ENCODE data around the gene GBP3. TPM values are rescaled to one million over a fixed set of nuclear protein-coding genes. Genes with fewer than 3 reads are reported as not detected.
"Not testable (repeated sequence)": the region's sequence is repeated elsewhere in the genome, so short reads cannot be mapped to it uniquely, and the experiment has no call there.

Gene GBP3
- polyA plus RNA-seq, 1 experiment, result 81.0 TPM

DNA sequence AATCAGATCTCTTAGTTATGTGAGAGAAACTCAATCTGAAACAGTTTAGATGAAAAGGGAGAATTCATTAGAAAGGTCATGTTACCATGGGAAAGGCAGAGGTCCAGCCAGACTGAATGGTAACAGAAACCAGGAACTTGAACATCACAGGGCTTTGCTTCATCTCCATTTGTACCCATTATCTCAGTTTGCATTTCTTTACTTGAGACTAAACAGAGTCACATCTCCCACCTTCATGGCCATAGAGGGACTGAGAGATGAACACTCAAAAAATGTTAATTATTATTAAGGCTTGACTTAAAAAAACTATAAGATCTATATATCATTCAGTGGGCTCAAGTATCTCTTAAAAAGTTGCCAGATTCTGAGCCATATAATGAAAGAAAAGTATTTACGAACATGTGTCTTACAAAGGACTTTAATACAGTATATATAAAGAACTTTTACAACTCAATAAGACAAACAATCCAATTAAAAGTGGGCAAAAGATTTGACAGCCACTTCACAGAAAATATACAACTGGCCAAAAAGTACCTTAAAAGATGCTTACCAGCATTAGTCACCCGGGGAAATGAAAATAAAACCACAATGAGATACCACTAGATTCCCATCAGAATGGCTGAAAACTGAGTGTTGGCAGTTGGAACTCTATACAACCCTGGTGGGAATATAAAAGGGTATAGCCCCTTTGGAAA lies 43.5 kb downstream of the GBP3 start:
- TF ChIP-seq, protein P1, sequence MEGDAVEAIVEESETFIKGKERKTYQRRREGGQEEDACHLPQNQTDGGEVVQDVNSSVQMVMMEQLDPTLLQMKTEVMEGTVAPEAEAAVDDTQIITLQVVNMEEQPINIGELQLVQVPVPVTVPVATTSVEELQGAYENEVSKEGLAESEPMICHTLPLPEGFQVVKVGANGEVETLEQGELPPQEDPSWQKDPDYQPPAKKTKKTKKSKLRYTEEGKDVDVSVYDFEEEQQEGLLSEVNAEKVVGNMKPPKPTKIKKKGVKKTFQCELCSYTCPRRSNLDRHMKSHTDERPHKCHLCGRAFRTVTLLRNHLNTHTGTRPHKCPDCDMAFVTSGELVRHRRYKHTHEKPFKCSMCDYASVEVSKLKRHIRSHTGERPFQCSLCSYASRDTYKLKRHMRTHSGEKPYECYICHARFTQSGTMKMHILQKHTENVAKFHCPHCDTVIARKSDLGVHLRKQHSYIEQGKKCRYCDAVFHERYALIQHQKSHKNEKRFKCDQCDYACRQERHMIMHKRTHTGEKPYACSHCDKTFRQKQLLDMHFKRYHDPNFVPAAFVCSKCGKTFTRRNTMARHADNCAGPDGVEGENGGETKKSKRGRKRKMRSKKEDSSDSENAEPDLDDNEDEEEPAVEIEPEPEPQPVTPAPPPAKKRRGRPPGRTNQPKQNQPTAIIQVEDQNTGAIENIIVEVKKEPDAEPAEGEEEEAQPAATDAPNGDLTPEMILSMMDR (IDR thresholded peaks at IDR 0.05; ENCODE audit: insufficient read depth, low read depth, low read length), result no peak
- DNase-seq (ENCODE audit: low read depth), result no peak
- POLR2A ChIA-PET, result no interaction called here
- Histone ChIP-seq H3K36me3 (ENCODE audit: control insufficient read depth, insufficient read depth, low read length) (no peaks in the 10 kb centered on the region), H3K4me3 (ENCODE audit: low read depth, low read length) (no peak overlapping the region), H3K27me3 (ENCODE audit: control insufficient read depth, insufficient read depth, low read length) (no peaks in the 10 kb centered on the region)
- CTCF ChIA-PET, result interaction anchor here (0.6 kb wide), 1 partner anchor 72 kb away, joined by 3 read pairs; no protein-coding TSS in a partner anchor

DNA sequence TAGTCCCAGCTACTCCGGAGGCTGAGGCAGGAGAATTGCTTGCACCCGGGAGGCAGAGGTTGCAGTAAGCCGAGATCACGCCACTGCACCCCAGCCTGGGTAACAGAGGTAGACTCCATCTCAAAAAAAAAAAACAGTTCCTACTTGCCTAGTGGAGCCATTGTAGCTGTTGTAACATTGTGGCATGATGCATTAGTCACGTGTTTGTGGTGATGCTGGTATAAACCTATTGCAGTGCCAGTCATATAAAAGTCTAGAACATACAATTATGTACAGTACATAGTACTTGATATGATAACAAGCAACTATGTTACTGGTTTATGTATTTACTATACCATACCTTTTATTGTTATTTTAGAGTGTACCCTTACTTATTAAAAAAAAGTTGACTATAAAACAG lies 46.4 kb downstream of the GBP3 start:
- Histone ChIP-seq H3K27me3 (ENCODE audit: control insufficient read depth, insufficient read depth, low read length) (no peaks in the 10 kb centered on the region), H3K36me3 (ENCODE audit: control insufficient read depth, insufficient read depth, low read length) (no peaks in the 10 kb centered on the region), H3K4me3 (ENCODE audit: low read depth, low read length) (no peak overlapping the region)
- ChIA-PET CTCF (interaction anchor here (0.6 to 4.3 kb wide), 2 partner anchors 8 to 19 kb away, joined by 3 to 35 read pairs; no protein-coding TSS in a partner anchor), POLR2A (no interaction called here)
- no peak for DNase-seq (ENCODE audit: low read depth)
- TF ChIP-seq, protein P1 (IDR thresholded peaks at IDR 0.05; ENCODE audit: insufficient read depth, low read depth, low read length), result no peak

DNA sequence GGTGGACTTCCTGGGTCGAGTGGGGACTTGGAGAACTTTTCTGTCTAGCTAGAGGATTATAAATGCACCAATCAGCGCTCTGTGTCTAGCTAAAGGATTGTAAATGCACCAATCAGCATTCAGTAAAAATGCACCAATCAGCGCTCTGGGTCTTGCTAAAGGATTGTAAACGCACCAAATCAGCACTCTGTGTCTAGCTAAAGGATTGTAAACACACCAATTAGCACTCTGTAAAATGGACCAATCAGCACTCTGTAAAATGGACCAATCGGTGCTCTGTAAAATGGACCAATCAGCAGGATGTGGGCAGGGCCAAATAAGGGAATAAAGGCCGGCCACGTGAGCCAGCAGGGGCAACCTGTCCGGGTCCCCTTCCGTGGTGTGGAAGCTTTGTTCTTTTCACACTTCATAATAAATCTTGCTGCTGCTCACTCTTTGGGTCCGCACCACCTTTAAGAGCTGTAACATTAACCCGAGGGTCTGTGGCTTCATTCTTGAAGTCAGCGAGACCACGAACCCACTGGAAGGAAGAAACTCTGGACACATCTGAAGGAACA lies 48.0 kb downstream of the GBP3 start:
- DNase-seq (ENCODE audit: low read depth); H3K27me3 ChIP-seq (ENCODE audit: control insufficient read depth, insufficient read depth, low read length); H3K36me3 ChIP-seq (ENCODE audit: control insufficient read depth, insufficient read depth, low read length); H3K4me3 ChIP-seq (ENCODE audit: low read depth, low read length); POLR2A ChIA-PET: not testable (repeated sequence)
- CTCF ChIA-PET, result interaction anchor here (1.0 to 4.3 kb wide), 7 partner anchors 9 to 480 kb away, joined by 3 to 35 read pairs (median 4); no protein-coding TSS in a partner anchor

DNA sequence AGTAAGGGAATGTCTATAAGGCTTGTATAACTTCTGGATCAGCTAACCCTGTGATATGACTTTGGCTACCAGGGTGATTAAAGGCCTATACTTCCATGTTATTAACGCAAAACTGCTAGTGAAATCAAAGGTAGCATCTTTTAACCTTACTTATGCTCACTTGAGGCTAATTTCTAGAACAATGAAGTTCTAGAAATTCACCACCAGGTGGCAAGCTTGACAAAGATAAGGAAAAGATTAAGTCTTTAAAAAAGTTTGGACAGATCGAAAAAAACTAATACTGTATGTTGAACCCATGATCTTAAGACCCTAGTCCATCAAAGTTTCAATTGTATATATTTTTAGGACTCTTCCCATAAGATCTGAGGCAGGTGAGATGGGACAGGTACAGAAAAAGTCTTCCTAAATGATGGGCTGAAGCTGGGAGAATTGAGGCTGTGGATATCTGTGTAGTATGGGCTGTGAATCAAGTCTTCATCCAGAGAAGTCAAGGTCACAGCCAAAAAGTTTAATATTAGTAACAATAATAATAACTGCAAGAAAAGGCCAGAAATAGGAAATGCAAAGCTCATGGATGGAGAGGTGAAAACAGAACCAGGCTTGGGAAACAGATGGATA lies 49.0 kb downstream of the GBP3 start:
- no peaks in the 10 kb centered on the region for H3K27me3 ChIP-seq (ENCODE audit: control insufficient read depth, insufficient read depth, low read length)
- TF ChIP-seq, protein P1 (IDR thresholded peaks at IDR 0.05; ENCODE audit: insufficient read depth, low read depth, low read length), result peak; percentile 59
- no peak overlapping the region for H3K4me3 ChIP-seq (ENCODE audit: low read depth, low read length)
- DNase-seq (ENCODE audit: low read depth), result no peak
- POLR2A ChIA-PET, result no interaction called here
- no peaks in the 10 kb centered on the region for H3K36me3 ChIP-seq (ENCODE audit: control insufficient read depth, insufficient read depth, low read length)
- CTCF ChIA-PET, result interaction anchor here (0.6 to 4.3 kb wide), 20 partner anchors 9 to 481 kb away, joined by 3 to 35 read pairs (median 4); no protein-coding TSS in a partner anchor

DNA sequence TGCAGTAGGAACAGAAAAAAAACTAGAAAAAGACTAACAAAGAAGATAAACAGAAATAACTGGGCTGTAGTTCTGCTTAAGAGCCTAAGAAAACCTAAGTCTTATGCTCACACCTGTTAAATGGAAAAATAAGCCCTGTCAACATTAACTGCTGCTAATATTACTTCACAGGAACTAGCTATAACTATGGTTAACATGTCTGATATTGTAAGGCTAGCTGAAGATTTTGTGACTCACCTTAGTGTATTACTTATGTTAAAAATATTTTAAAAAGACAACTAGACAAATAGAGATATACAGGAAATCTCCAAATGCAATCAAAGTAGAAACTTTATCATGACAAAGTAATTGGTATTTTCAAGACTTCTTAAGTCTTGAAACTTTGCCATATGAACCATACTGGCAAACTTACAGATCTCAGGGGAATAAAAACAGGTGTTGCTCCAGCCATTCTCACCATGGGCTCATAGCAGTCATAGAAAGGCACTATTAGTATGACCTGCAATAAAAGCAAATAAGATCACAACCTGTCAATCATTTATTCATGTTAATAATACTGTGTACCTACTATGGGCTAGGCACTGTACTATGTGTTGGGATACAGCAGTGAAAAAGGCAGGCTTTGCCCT lies 60.9 kb downstream of the GBP3 start:
- no peaks in the 10 kb centered on the region for H3K27me3 ChIP-seq (ENCODE audit: control insufficient read depth, insufficient read depth, low read length)
- H3K4me3 ChIP-seq (ENCODE audit: low read depth, low read length), result no peak overlapping the region
- TF ChIP-seq, protein P1 (IDR thresholded peaks at IDR 0.05; ENCODE audit: insufficient read depth, low read depth, low read length), result no peak
- no peak for DNase-seq (ENCODE audit: low read depth)
- ChIA-PET CTCF (interaction anchor here (1.3 to 1.9 kb wide), 2 partner anchors 11 to 12 kb away, joined by 5 to 12 read pairs; no protein-coding TSS in a partner anchor), POLR2A (no interaction called here)
- H3K36me3 ChIP-seq (ENCODE audit: control insufficient read depth, insufficient read depth, low read length), result peaks cover 7% of the 10 kb centered on the region
